Gastroesophageal sphincter (tissue), 4 donors: ENCODE measurements around the gene CYP1A2. TPM values are rescaled to one million over a fixed set of nuclear protein-coding genes. Genes with fewer than 3 reads are reported as not detected.
A peak's percentile ranks its signal among the peaks of the same experiment; 100 is the strongest.

Source experiments
- ATAC-seq: fragments of 150-250 bp; one replicate; pipeline ENCODE4 v1.9.1; 2016; ENCODE audit warnings: mild to moderate bottlenecking, moderate library complexity
- H3K27ac ChIP-seq, 4 donors: fragments of 200-600 bp; sonication (generic) in 3 of 4; 1 replicate in 3 of 4; 2 replicates in 1 of 4; pipeline ENCODE4 v1.5.1; 2016 to 2019
- H3K27me3 ChIP-seq: fragments of 200-600 bp; sonication (generic); one replicate; pipeline ENCODE4 v1.5.1; 2019
- H3K36me3 ChIP-seq, 2 donors: fragments of 200-600 bp; sonication (generic); one replicate each; pipeline ENCODE4 v1.5.1; 2019; ENCODE audit warnings: control low read depth in 1 of 2
- H3K4me1 ChIP-seq, 3 donors: fragments of 200-600 bp; sonication (generic); 1 replicate in 2 of 3; 2 replicates in 1 of 3; pipeline ENCODE4 v1.5.1; 2016 to 2019; ENCODE audit warnings: control low read depth in 2 of 3
- H3K4me3 ChIP-seq, 2 donors: fragments of 200-600 bp; sonication (generic); one replicate each; pipeline ENCODE4 v1.5.1; 2019; ENCODE audit warnings: mild to moderate bottlenecking in 1 of 2, moderate library complexity in 1 of 2
- H3K9me3 ChIP-seq, 3 donors: fragments of 200-600 bp; sonication (generic); one replicate each; pipeline ENCODE4 v1.5.1; 2017 to 2019; ENCODE audit warnings: control low read depth in 2 of 3
- EP300 ChIP-seq: sonication (generic); formaldehyde crosslinking; IDR thresholded peaks from one replicate; pipeline ENCODE4 v1.6.1; 2017; ENCODE audit warnings: antibody characterized with exemption, mild to moderate bottlenecking
- POLR2A ChIP-seq, 2 donors: fragments of 450-650 bp; IDR thresholded peaks; one replicate each; pipeline ENCODE4 v1.6.1; 2017; ENCODE audit warnings: antibody characterized with exemption in 2 of 2, mild to moderate bottlenecking in 2 of 2, moderate library complexity in 1 of 2
- POLR2AphosphoS5 ChIP-seq: sonication (generic); formaldehyde crosslinking; IDR thresholded peaks from one replicate; pipeline ENCODE4 v1.6.1; 2017; ENCODE audit warnings: antibody characterized with exemption
- WGBS, 2 donors: methylation state at CpG; one replicate each; pipeline ENCODE4 v1.1.5; 2018; ENCODE audit warnings: low coverage in 1 of 2; 5-methylcytosine and 5-hydroxymethylcytosine counted together
- total RNA-seq, 4 donors: library from RNA; depleted of rRNA; stranded (reverse); fragments of >200 nt; gene quantifications; one replicate each; pipeline ENCODE4 v1.1.0, GENCODE V29; 2016
- TF ChIP-seq, protein P1 (sequence below), 4 experiments: fragments of 200-600 bp in 2 of 4; fragments of 450-650 bp in 2 of 4; sonication (generic) in 1 of 4; IDR thresholded peaks; one replicate each; pipeline ENCODE4 v1.5.1; 2017 to 2019; ENCODE audit warnings: antibody characterized with exemption in 4 of 4, mild to moderate bottlenecking in 2 of 4, moderate library complexity in 2 of 4

Gene CYP1A2
- total RNA-seq, 4 donors from 2014 or later: not detected

DNA sequence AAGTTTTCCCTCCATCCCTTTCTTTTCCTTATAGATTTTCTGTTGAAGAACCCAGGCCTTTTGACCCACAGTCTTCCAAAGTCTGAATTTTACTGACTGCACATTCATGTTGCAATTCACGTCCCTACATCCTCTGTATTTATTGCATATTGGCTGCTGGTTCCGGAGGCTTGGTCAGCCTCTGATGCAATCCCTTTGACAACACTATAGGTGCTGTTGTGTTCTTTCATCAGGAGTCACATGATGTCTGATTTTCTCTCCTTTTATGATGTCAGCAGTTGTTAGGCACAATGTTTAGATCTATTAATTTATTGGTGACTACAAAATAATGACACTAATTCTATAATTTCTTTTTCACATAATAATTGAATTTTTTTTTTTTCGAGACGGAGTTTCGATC lies 32.0 kb upstream of the CYP1A2 start:
- TF ChIP-seq POLR2A (IDR thresholded peaks at IDR 0.05) (no peak), EP300 (no peak), POLR2AphosphoS5 (no peak)
- TF ChIP-seq, protein P1, sequence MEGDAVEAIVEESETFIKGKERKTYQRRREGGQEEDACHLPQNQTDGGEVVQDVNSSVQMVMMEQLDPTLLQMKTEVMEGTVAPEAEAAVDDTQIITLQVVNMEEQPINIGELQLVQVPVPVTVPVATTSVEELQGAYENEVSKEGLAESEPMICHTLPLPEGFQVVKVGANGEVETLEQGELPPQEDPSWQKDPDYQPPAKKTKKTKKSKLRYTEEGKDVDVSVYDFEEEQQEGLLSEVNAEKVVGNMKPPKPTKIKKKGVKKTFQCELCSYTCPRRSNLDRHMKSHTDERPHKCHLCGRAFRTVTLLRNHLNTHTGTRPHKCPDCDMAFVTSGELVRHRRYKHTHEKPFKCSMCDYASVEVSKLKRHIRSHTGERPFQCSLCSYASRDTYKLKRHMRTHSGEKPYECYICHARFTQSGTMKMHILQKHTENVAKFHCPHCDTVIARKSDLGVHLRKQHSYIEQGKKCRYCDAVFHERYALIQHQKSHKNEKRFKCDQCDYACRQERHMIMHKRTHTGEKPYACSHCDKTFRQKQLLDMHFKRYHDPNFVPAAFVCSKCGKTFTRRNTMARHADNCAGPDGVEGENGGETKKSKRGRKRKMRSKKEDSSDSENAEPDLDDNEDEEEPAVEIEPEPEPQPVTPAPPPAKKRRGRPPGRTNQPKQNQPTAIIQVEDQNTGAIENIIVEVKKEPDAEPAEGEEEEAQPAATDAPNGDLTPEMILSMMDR (IDR thresholded peaks at IDR 0.05): no peak
- H3K27me3 ChIP-seq: no peaks in the 10 kb centered on the region
- 79% methylated on average over 5 of the region's 5 CpGs; no CpG with 5 or more reads in 1 of the 2 donors for WGBS, 2 donors
- H3K4me3 ChIP-seq: no peak overlapping the region
- no peaks in the 10 kb centered on the region for H3K9me3 ChIP-seq
- H3K36me3 ChIP-seq: no peaks in the 10 kb centered on the region
- no peak for ATAC-seq
- no peak overlapping the region for H3K27ac ChIP-seq
- no peaks in the 10 kb centered on the region for H3K4me1 ChIP-seq

DNA sequence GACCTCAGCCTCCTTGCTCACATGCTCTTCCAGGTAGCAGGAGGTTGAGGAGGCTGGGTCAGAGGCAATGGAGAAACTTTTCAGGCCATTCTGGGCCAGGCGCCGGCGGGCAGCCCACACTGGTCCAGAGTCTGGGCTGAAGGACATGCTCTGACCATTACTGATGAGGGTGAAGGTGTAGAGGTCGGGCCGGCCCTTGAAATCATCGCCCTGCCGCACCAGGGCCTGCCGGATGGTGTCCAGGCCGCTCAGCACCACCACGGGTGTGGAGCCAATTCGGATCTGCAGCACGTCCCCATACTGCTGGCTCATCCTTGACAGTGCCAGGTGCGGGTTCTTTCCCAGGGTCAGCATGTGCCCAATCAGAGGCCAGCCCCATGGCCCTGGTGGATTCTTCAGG lies 26.1 kb upstream of the CYP1A2 start:
- H3K27ac ChIP-seq: no peak overlapping the region
- no peak for ATAC-seq
- H3K36me3 ChIP-seq: no peaks in the 10 kb centered on the region
- WGBS, 2 donors: no CpG with 5 or more reads among the region's 13 CpGs
- no peak overlapping the region for H3K4me3 ChIP-seq
- peaks cover 19% of the 10 kb centered on the region for H3K27me3 ChIP-seq
- H3K4me1 ChIP-seq: peaks cover 0 to 22% (median 5%) of the 10 kb centered on the region in 3 donors
- no peaks in the 10 kb centered on the region for H3K9me3 ChIP-seq
- TF ChIP-seq POLR2AphosphoS5 (no peak), EP300 (no peak), POLR2A (IDR thresholded peaks at IDR 0.05) (no peak)
- TF ChIP-seq, protein P1 (IDR thresholded peaks at IDR 0.05): no peak

DNA sequence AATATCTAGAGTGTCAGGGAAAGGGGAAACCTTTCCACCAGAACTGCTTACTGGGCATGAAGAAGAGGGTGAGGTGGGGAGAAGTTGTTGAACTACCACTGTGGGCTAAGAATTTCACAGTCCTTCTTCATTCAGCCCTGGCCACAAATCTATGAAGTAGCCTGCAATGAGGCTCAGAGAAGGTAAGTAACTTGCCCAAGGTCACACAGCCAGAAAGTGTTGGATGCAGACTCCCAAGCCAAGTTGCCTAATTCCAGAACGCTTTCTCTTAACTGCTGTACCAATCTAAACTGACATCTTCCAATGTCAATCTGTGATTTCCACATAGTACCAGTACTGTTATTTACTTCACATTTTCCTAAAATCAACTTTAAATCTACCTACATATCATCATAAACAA lies 25.5 kb upstream of the CYP1A2 start:
- Histone ChIP-seq H3K9me3 (no peaks in the 10 kb centered on the region), H3K36me3 (no peaks in the 10 kb centered on the region), H3K4me3 (no peak overlapping the region), H3K27me3 (peaks cover 25% of the 10 kb centered on the region), H3K4me1 (peaks cover 0 to 26% (median 5%) of the 10 kb centered on the region in 3 donors), H3K27ac (no peak overlapping the region)
- WGBS, 2 donors: 69% methylated on average over 1 of the region's 1 CpG; no CpG with 5 or more reads in 1 of the 2 donors
- no peak for ATAC-seq
- TF ChIP-seq, protein P1 (IDR thresholded peaks at IDR 0.05): no peak
- TF ChIP-seq EP300 (no peak), POLR2A (IDR thresholded peaks at IDR 0.05) (no peak), POLR2AphosphoS5 (no peak)

DNA sequence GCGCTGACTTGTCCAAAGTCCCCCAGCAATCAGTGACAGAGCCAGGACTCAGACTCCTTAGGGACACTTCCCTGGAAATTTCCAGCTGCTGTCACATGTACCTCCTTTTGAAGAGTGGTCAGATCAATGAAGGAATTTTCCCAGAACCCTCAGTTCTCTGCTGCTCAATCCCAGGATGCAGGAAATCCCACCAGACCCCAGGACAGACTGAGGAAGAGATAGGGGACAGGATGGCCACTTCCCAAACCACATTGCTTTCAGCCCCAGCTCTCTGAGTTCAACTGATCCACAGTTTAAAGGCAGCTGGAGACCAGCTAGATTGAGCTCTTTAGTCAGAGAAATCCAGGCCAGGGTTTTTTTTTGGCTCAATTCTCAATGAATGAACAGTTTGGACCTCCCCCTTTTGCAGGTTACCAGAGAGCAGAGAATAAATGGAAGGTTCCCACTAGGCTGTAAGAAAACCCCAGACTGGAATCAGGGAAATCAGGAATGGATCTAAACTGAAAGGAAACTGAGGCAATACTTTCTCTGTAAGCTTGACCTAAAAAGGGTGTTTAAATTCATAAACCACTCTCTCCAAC lies 24.8 kb upstream of the CYP1A2 start:
- H3K27ac ChIP-seq: no peak overlapping the region

More for the DNA sequence above, 24.8 kb upstream of the CYP1A2 start:
- Histone ChIP-seq H3K36me3 (no peaks in the 10 kb centered on the region), H3K9me3 (no peaks in the 10 kb centered on the region), H3K4me3 (no peak overlapping the region), H3K27me3 (peaks cover 31% of the 10 kb centered on the region), H3K4me1 (peaks cover 0 to 26% (median 5%) of the 10 kb centered on the region in 3 donors)
- WGBS, 2 donors: 71 to 83% methylated on average over 1 of the region's 1 CpG
- peak; percentile 30 for ATAC-seq
- TF ChIP-seq POLR2AphosphoS5 (no peak), POLR2A (IDR thresholded peaks at IDR 0.05) (no peak), EP300 (no peak)
- TF ChIP-seq, protein P1 (IDR thresholded peaks at IDR 0.05): no peak
